HepG2 (cell line): ENCODE data around the gene SECISBP2L. TPM values are rescaled to one million over a fixed set of nuclear protein-coding genes. Genes with fewer than 3 reads are reported as not detected.

Experiments
- ATAC-seq: fragments of 200-7000 bp; cut with Tn5 transposase; 3 replicates; pipeline ENCODE4 v1.9.1; 2020; ENCODE audit warnings: mild to moderate bottlenecking, moderate library complexity
- BruUV-seq: library from RNA; stranded (reverse); fragments of 400-500 nt; replicated peaks from 2 replicates; lab custom pipeline; 2021; lab: Mats Ljungman, UMichigan
- CTCF ChIA-PET: fragments of 300-600 bp; formaldehyde crosslinking; extraction: SDS; loops from one replicate; lab custom pipeline; 2021; ENCODE audit warnings: low total read pairs, inconsistent platforms, low intra/inter-chr PET ratio; lab: Yijun Ruan, JAX
- POLR2A ChIA-PET: fragments of 350-600 bp; sonication (Branson Sonifier 250); formaldehyde crosslinking; loops from one replicate; lab custom pipeline; 2020; ENCODE audit warnings: antibody characterized with exemption, inconsistent platforms; lab: Yijun Ruan, JAX
- DNase-seq: peaks from one replicate; pipeline ENCODE4 v3.0.0-alpha.2; 2015; ENCODE audit warnings: low spot score
- FAIRE-seq: peaks from 3 replicates; lab custom pipeline; 2011; peaks lifted over from hg19 to GRCh38; lab: Jason Lieb, UNC
- H2AFZ ChIP-seq: one replicate; pipeline ENCODE4 v1.6.1; 2011; ENCODE audit warnings: low read length, inconsistent platforms
- H3K27ac ChIP-seq: fragments of 300-600 bp; 3 replicates; pipeline ENCODE4 v1.8.0; 2011; ENCODE audit warnings: mixed run types, mild to moderate bottlenecking, mixed read lengths, low read length, inconsistent platforms; ENCODE audit not compliant: insufficient read depth; ENCODE audit errors: extremely low read length
- H3K27me3 ChIP-seq, 2 experiments: fragments of 200-600 bp in 1 of 2; 2 replicates in 1 of 2; 3 replicates in 1 of 2; pipeline versions ENCODE4 v1.6.0 to v1.8.0; 2011; ENCODE audit warnings: low read length in 2 of 2, mild to moderate bottlenecking in 2 of 2, moderate library complexity in 2 of 2, inconsistent platforms in 1 of 2; ENCODE audit not compliant: insufficient read depth in 2 of 2, control insufficient read depth in 1 of 2
- H3K36me3 ChIP-seq, 2 experiments: fragments of 200-600 bp in 1 of 2; replicated peaks in 1 of 2; 2 replicates in 1 of 2; 3 replicates in 1 of 2; pipeline versions ENCODE4 v1.5.1 to v1.8.0; 2011; ENCODE audit warnings: low read length in 2 of 2, inconsistent platforms in 1 of 2; ENCODE audit not compliant: insufficient read depth in 2 of 2, control insufficient read depth in 1 of 2
- H3K4me1 ChIP-seq: 2 replicates; pipeline ENCODE4 v1.5.1; 2012; ENCODE audit warnings: low read length, inconsistent platforms; ENCODE audit not compliant: insufficient read depth
- H3K4me2 ChIP-seq: 2 replicates; pipeline ENCODE4 v1.6.0; 2011; ENCODE audit warnings: low read depth, low read length, inconsistent platforms
- H3K4me3 ChIP-seq, 3 experiments: fragments of 200-600 bp in 1 of 3; sonication (generic), shearing (Covaris generic) in 1 of 3; replicated peaks in 1 of 3; 2 replicates each; pipeline ENCODE4 v1.5.1; 2011 to 2016; ENCODE audit warnings: low read length in 3 of 3, inconsistent platforms in 2 of 3, low read depth in 2 of 3, mild to moderate bottlenecking in 2 of 3, control low read depth in 1 of 3, mixed read lengths in 1 of 3; ENCODE audit not compliant: insufficient read depth in 1 of 3
- H3K79me2 ChIP-seq: one replicate; pipeline ENCODE4 v1.6.1; 2011; ENCODE audit warnings: low read length, inconsistent platforms; ENCODE audit not compliant: insufficient read depth
- H3K9ac ChIP-seq: 2 replicates; pipeline ENCODE4 v1.6.0; 2011; ENCODE audit warnings: mild to moderate bottlenecking, low read depth, low read length, inconsistent platforms; ENCODE audit not compliant: insufficient read depth
- H3K9me3 ChIP-seq: 2 replicates; pipeline ENCODE4 v1.5.1; 2012; ENCODE audit warnings: mild to moderate bottlenecking, low read length
- H4K20me1 ChIP-seq: 2 replicates; pipeline ENCODE4 v1.6.0; 2011; ENCODE audit warnings: inconsistent platforms, mild to moderate bottlenecking, low read length, moderate library complexity; ENCODE audit not compliant: insufficient read depth
- CHD4 ChIP-seq: fragments of 200-600 bp; sonication (generic); IDR thresholded peaks from 2 replicates; pipeline ENCODE4 v1.7.0; 2017; ENCODE audit warnings: mild to moderate bottlenecking, low read length, borderline replicate concordance
- FOXO4 ChIP-seq: sonication (generic); formaldehyde crosslinking; conservative IDR thresholded peaks from 2 replicates; pipeline ENCODE4 v1.8.1; 2023; ENCODE audit warnings: missing genetic modification reagents
- JUN ChIP-seq: sonication (generic); formaldehyde crosslinking; IDR thresholded peaks from 2 replicates; pipeline ENCODE4 v1.4.0; 2020; ENCODE audit warnings: mild to moderate bottlenecking, missing genetic modification reagents
- NFIB ChIP-seq: sonication (generic); formaldehyde crosslinking; IDR thresholded peaks from 2 replicates; pipeline ENCODE4 v1.9.0; 2021; ENCODE audit warnings: missing genetic modification reagents, mild to moderate bottlenecking, borderline replicate concordance
- PRMT3 ChIP-seq: sonication (generic); formaldehyde crosslinking; IDR thresholded peaks from 2 replicates; pipeline ENCODE4 v1.8.1; 2022; ENCODE audit warnings: low read depth, mild to moderate bottlenecking, moderate library complexity, missing genetic modification reagents, borderline replicate concordance
- RFXAP ChIP-seq: sonication (generic); formaldehyde crosslinking; IDR thresholded peaks from 2 replicates; pipeline ENCODE4 v1.4.0; 2020; ENCODE audit warnings: missing genetic modification reagents, borderline replicate concordance
- SRSF4 ChIP-seq: fragments of 200-400 bp; formaldehyde crosslinking; IDR thresholded peaks from one replicate; pipeline ENCODE4 v1.6.1; 2018; ENCODE audit warnings: mild to moderate bottlenecking, low read depth, low read length, moderate library complexity; ENCODE audit not compliant: poor library complexity, severe bottlenecking
- ZBTB25 ChIP-seq: IDR thresholded peaks from 2 replicates; pipeline ENCODE4 v1.6.1; 2018; ENCODE audit warnings: missing genetic modification reagents
- ZNF276 ChIP-seq: sonication (generic); formaldehyde crosslinking; IDR thresholded peaks from 2 replicates; pipeline ENCODE4 v1.4.0; 2020; ENCODE audit warnings: mild to moderate bottlenecking, low read depth, missing genetic modification reagents
- ZNF343 ChIP-seq: sonication (generic); formaldehyde crosslinking; IDR thresholded peaks from 2 replicates; pipeline ENCODE4 v1.4.0; 2020; ENCODE audit warnings: mild to moderate bottlenecking, missing genetic modification reagents
- ZNF44 ChIP-seq: sonication (generic); formaldehyde crosslinking; IDR thresholded peaks from 2 replicates; pipeline ENCODE4 v1.5.1; 2020; ENCODE audit warnings: mild to moderate bottlenecking, missing genetic modification reagents
- ZNF510 ChIP-seq: sonication (generic); formaldehyde crosslinking; IDR thresholded peaks from 2 replicates; pipeline ENCODE4 v1.4.0; 2020; ENCODE audit warnings: low read depth, mild to moderate bottlenecking, missing genetic modification reagents
- WGBS: methylation state at CpG from one replicate; pipeline ENCODE4 v1.1.6; 2017; ENCODE audit warnings: low lambda C conversion rate; 5-methylcytosine and 5-hydroxymethylcytosine counted together
- in situ Hi-C: cut with HindIII; loops from 2 replicates; pipeline ENCODE4 v1.10.0; 2017; ENCODE audit warnings: low pct_unique_long_range_greater_than_20kb; ENCODE audit not compliant: extremely low pct_ligation_motif_present
- intact Hi-C: fragments of 100-400 bp; cut with micrococcal nuclease; formaldehyde crosslinking; loops from one replicate; pipeline ENCODE4 v1.10.0; 2022; ENCODE audit not compliant: unreplicated experiment
- polyA plus RNA-seq, 8 experiments: library from polyadenylated mRNA; depleted of rRNA in 3 of 8; stranded (reverse) in 7 of 8; unstranded in 1 of 8; fragments of >200 nt; fragmentation: Illumina TruSeq in 4 of 8; extraction: Trizol in 4 of 8; gene quantifications; 2 replicates each; pipeline versions ENCODE4 v1.2.1 to v1.2.3, GENCODE V29; 2011 to 2016; ENCODE audit warnings: low read depth in 4 of 8, missing spikeins in 1 of 8, mixed read lengths in 1 of 8; ENCODE audit not compliant: insufficient read depth in 1 of 8
- total RNA-seq, 5 experiments: library from RNA; depleted of rRNA; stranded (reverse); fragments of >200 nt; fragmentation: Illumina TruSeq; extraction: Trizol; gene quantifications; 2 replicates each; pipeline ENCODE4 v1.2.3, GENCODE V29; 2016; ENCODE audit warnings: low read depth in 1 of 5
- TF ChIP-seq, protein P1 (sequence below): sonication (generic); formaldehyde crosslinking; IDR thresholded peaks from 2 replicates; pipeline ENCODE4 v1.5.1; 2020; ENCODE audit warnings: missing genetic modification reagents, mild to moderate bottlenecking, borderline replicate concordance

Gene SECISBP2L
- total and polyA plus RNA-seq, 2 of the 13 experiments (the other 11 are each of a cell fraction or from before 2014, with no cell fraction given) = 13.9 to 15.6 TPM

- Histone ChIP-seq H4K20me1 (no peaks in the 10 kb centered on the region), H3K9ac (no peak overlapping the region), H3K36me3 (peaks cover 1 to 27% of the 10 kb centered on the region in 2 experiments; a peak in 4 of 5 replicates), H3K27ac (peak overlapping the region; percentile 33)
- no peak for TF ChIP-seq ZNF343 (CRISPR knock-in tag)
- no peak for TF ChIP-seq JUN (CRISPR knock-in tag)
- TF ChIP-seq RFXAP (CRISPR knock-in tag) = no peak
- TF ChIP-seq ZNF44 (CRISPR knock-in tag) = no peak
- no peak for TF ChIP-seq ZNF276
- no peak for TF ChIP-seq PRMT3
- no peak for TF ChIP-seq SRSF4
- no peak for TF ChIP-seq CHD4
- TF ChIP-seq NFIB = no peak
- no peak for TF ChIP-seq ZNF510
- no peak for TF ChIP-seq FOXO4 (CRISPR knock-in tag)
- TF ChIP-seq, protein P1, sequence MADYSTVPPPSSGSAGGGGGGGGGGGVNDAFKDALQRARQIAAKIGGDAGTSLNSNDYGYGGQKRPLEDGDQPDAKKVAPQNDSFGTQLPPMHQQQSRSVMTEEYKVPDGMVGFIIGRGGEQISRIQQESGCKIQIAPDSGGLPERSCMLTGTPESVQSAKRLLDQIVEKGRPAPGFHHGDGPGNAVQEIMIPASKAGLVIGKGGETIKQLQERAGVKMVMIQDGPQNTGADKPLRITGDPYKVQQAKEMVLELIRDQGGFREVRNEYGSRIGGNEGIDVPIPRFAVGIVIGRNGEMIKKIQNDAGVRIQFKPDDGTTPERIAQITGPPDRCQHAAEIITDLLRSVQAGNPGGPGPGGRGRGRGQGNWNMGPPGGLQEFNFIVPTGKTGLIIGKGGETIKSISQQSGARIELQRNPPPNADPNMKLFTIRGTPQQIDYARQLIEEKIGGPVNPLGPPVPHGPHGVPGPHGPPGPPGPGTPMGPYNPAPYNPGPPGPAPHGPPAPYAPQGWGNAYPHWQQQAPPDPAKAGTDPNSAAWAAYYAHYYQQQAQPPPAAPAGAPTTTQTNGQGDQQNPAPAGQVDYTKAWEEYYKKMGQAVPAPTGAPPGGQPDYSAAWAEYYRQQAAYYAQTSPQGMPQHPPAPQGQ (CRISPR knock-in tag) = no peak
- TF ChIP-seq ZBTB25 = no peak
- TF ChIP-seq, all 625 proteins: peak for 0
- Histone ChIP-seq H3K27me3 (no peaks in the 10 kb centered on the region), H3K9me3 (no peaks in the 10 kb centered on the region), H3K79me2 (peaks cover 1% of the 10 kb centered on the region), H3K4me2 (no peak overlapping the region), H2AFZ (no peak overlapping the region), H3K4me3 (no peak overlapping the region), H3K4me1 (peaks cover 33% of the 10 kb centered on the region)
- intact Hi-C loops (no loop called here), in situ Hi-C loops (no loop called here)
- CTCF ChIA-PET = no interaction called here
- 87% methylated on average over 2 of the region's 2 CpGs for WGBS
- ATAC-seq (no peak), FAIRE-seq (no peak), DNase-seq (no peak)
- no TSS peak for BruUV-seq
- POLR2A ChIA-PET = no interaction called here
Observed at GRCh38 chr15:49031804-49032203, 14.4 kb downstream of the SECISBP2L start.
